PFSK-1 (cell line): ENCODE measurements around the gene SYCN.

Source experiments
- POLR2AphosphoS5 ChIP-seq: IDR thresholded peaks from 2 replicates; pipeline ENCODE4 v1.6.1; 2012; ENCODE audit warnings: low read depth, mild to moderate bottlenecking, control low read depth, low read length, moderate library complexity
- REST ChIP-seq, 2 experiments: IDR thresholded peaks; 2 replicates each; pipeline versions ENCODE4 v1.6.1 to v1.8.0; 2011 to 2012; ENCODE audit warnings: low read depth in 2 of 2, low read length in 2 of 2, control low read depth in 1 of 2, inconsistent platforms in 1 of 2, mild to moderate bottlenecking in 1 of 2, moderate library complexity in 1 of 2; ENCODE audit not compliant: insufficient read depth in 1 of 2

GRCh38 chr19:39196320-39196719 is 7.7 kb downstream of the SYCN start:
- no peak for TF ChIP-seq REST (IDR thresholded peaks at IDR 0.05; ENCODE audit: insufficient read depth in 1 of 2, low read depth in 2 of 2, low read length in 2 of 2)
- TF ChIP-seq POLR2AphosphoS5 = no peak
